ENCODE results near the gene KIF23.

Gene KIF23

DNA sequence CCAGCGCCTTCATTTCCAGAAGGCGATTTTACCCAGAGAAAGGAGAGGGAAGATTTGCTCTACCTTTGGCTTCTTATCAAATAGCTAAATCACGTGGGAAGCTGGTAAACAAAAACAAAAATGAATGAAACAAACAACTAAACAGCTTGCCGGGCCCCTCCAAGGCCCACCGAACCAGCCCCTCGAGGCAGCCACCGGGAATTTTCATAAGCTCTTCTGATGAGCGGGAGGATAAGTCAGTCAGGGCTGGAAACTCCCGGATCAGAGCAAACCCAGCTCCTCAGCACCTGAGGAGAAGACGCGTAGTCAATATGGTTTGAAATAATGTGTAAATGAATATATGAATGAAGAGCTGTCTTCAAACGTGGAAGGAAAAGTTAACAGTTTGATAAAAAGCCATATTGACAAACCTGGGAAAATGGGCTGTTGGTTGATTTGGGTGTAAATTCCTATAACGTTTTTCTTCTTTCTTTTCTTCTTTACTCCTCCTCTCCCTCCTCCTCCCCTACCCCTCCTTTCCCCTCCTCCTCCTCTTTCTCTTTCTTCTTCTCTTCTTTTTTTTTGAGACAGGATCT is 49.1 kb downstream of the KIF23 start:
- DNase-seq (ENCODE audit: low read depth in 1 of 2, low spot score in 1 of 2): no peak

DNA sequence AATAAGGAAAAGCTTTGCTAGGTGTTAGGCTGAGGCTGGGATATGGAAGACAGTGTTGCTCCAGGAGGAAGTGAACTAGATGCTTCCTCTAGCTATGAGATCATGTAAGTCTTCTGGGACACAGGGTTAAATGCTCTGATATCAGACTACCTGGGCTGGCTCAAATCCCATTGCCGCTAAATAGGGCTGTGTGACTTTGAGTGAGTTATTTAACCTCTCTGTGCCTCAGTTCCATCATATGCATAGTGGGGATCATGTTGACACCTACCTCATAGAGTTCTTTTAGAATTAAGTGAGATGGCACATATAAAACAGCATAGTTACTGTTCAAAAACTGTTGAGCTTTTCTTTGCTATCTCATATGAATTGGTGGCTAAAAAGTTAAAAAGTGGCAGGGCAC is 51.1 kb downstream of the KIF23 start:
- DNase-seq (ENCODE audit: low read depth in 1 of 2, low spot score in 1 of 2): no peak

DNA sequence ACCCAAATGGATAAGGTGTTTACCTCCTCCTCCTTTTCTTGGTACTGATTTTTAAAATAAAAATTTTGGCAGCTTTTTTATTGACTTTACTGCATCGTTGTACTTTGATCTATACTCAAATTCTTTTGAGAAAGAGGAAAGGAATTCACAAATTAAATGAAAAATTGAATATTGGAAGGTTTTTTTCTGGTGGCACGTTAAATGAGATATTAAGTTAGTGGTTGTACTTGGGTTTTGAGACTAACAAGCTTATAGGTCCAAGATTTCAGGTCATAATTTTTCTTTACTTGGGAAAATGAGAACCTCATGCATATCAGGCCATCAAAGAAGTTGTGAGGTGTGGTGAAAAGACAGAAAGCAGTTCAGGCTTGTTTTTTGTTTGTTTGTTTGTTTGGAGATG is 52.6 kb downstream of the KIF23 start:
- DNase-seq (ENCODE audit: low read depth in 1 of 2, low spot score in 1 of 2): no peak

GRCh38 chr15:69467636-69468035 is 53.5 kb downstream of the KIF23 start:
- no peak for DNase-seq (ENCODE audit: low read depth in 1 of 2, low spot score in 1 of 2)

- peak; percentile 57 to 66 for DNase-seq (ENCODE audit: low read depth in 1 of 2, low spot score in 1 of 2)
These were observed 54.3 kb downstream of the KIF23 start for GRCh38 chr15:69468241-69469121.

- no peak for DNase-seq (ENCODE audit: low read depth in 1 of 2, low spot score in 1 of 2)
These were observed 55.5 kb downstream of the KIF23 start for GRCh38 chr15:69469467-69470201.

GRCh38 chr15:69472046-69472445 is 57.9 kb downstream of the KIF23 start:
- no peak for DNase-seq (ENCODE audit: low read depth in 1 of 2, low spot score in 1 of 2)

- no peak for DNase-seq (ENCODE audit: low read depth in 1 of 2, low spot score in 1 of 2)
These were observed 58.4 kb downstream of the KIF23 start for GRCh38 chr15:69472562-69472961.

DNA sequence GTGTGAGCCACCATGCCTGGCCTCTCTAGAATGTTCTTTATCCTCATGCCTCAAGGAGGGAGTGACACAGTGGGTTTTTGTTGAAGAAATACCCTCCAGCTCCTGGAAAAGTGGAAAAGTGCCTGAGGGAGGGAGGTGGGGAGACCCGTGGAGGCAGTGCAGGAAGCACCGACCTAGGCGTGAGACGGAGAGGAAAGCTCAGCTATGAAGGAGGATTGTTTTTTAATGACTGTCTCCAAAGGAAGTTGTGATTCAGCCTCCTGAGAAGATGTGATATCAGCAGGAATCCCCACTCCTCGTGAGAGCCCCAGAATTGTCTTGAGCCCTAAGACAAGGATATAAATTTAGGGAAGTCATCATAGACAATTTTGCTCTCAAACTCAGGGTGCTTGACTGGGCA is 60.1 kb downstream of the KIF23 start:
- no peak for DNase-seq (ENCODE audit: low read depth in 1 of 2, low spot score in 1 of 2)

GRCh38 chr15:69474846-69475455 is 60.8 kb downstream of the KIF23 start:
- DNase-seq (ENCODE audit: low read depth in 1 of 2, low spot score in 1 of 2): no peak

GRCh38 chr15:69475769-69476358 is 61.7 kb downstream of the KIF23 start:
- DNase-seq (ENCODE audit: low read depth in 1 of 2, low spot score in 1 of 2): peak; percentile 52 to 68

DNA sequence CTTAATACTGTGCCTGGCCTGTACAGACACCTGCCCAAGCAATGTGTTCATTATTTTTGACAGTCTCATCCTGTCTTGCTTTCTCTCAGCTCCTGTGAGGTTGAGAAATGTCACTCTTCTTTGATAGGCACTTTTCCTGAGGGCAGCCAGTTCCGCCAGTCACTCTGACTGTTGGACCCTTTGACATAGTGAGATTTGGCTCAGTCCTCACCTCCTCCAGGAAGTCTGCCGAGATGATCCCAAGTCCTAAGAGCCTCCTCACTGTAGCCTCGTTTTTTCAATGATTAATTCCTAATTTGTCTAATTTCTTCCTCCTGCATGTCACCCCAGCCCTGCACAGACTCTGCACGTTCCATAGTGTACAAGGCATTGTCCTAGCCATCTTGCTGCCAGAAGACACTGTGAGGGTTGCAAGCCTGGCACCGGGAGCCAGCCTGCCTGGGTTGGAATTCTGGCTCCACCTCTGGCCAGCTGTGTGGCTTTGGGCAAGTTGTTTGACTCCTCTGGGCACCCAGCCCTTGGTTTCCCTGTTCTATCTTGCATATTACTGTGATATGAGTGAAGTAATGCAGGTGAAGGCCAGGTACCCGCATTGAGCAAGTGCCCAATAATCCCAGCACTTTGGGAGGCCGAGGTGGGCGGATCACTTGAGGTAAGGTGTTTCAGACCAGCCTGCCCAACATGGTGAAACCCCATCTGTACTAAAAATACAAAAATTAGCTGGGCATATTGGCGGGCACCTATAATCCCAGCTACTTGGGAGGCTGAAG is 62.7 kb downstream of the KIF23 start:
- DNase-seq (ENCODE audit: low read depth in 1 of 2, low spot score in 1 of 2): no peak

- peak; percentile 28 to 39 for DNase-seq (ENCODE audit: low read depth in 1 of 2, low spot score in 1 of 2)
These were observed 64.2 kb downstream of the KIF23 start for GRCh38 chr15:69478259-69478781.

- DNase-seq (ENCODE audit: low read depth in 1 of 2, low spot score in 1 of 2): no peak
These were observed 64.9 kb downstream of the KIF23 start for GRCh38 chr15:69479081-69479480.

DNA sequence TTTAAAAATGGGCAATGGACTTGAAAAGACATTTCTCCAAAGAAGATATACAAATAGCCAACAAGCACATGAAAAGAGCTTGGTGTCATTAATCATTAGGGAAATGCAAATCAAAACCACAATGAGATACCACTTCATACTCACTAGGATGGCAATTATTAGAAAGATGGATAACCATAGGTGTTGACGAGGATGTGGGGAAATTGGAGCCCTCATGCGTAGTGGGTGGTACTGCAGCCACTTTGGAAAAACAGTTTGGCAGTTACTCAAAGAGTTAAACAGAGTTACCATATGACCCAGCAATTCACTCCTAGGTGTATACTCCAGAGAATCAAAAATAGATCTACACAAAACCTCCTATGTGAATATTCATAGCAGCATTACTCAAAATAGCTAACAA is 65.8 kb downstream of the KIF23 start:
- DNase-seq (ENCODE audit: low read depth in 1 of 2, low spot score in 1 of 2): no peak

DNA sequence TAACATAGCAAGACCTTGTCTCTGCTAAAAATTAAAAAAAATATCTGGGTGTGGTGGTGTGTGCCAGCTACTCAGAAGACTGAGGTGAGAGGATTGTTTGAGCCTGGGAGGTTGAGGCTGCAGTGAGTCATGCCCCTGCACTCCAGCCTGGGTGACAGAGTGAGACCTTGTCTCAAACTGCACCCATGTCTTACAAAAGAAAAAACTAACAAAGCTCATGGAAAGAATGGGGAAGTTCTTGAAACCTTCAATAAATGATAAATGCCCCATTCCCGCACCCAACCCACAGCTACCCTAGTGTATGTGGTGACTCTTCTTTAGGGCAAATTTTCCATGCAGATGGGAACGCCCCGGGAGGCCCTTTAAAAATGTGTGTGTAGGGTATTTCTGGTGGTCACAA is 66.8 kb downstream of the KIF23 start:
- DNase-seq (ENCODE audit: low read depth in 1 of 2, low spot score in 1 of 2): no peak

DNA sequence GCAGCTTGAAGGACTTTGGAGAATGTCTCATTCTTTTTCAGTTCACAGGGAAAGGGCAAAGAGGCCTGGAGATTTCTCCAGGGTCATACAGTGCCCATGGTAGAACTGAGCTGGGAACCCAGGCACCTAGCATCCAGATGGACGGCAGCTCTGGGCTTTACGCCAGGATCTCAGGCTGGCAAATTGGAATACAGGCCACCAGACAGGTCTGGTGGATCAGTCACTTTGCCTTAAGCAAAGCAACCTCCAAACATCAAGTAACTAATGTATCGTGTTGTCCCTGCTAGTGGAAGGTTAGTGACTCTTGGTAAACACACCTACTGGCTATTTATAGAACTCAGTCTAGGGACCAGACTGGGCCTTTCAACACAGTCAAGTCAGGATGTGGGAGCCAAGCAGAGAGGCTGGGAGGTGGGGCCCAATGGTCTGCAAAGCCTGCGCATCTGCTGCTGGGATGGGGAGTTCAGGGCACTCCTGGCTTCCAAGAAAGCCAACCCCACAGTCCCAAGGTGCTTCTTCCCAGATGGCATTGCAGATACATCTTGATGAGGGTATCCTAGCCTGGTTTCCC is 68.6 kb downstream of the KIF23 start:
- no peak for DNase-seq (ENCODE audit: low read depth in 1 of 2, low spot score in 1 of 2)

DNA sequence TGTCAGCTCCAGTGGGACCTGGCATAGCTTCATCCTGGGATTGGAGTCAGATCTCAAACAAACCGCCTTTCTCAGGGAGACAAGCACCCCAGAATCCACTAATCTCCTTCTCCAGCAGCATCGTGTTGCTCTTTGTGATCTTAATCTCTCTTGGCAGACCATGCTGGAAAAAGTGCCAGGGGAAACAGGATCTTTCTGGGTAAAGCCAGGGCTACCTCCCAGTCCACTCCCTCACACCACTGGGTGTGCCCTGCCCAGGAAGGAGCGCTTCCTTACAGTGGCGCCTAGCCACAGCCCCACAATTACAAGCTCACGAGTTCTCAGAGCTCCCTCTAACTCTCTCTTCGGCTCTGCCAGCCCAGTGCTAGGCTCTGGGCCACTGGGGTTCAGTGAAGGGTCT is 70.7 kb downstream of the KIF23 start:
- DNase-seq (ENCODE audit: low read depth in 1 of 2, low spot score in 1 of 2): no peak

DNA sequence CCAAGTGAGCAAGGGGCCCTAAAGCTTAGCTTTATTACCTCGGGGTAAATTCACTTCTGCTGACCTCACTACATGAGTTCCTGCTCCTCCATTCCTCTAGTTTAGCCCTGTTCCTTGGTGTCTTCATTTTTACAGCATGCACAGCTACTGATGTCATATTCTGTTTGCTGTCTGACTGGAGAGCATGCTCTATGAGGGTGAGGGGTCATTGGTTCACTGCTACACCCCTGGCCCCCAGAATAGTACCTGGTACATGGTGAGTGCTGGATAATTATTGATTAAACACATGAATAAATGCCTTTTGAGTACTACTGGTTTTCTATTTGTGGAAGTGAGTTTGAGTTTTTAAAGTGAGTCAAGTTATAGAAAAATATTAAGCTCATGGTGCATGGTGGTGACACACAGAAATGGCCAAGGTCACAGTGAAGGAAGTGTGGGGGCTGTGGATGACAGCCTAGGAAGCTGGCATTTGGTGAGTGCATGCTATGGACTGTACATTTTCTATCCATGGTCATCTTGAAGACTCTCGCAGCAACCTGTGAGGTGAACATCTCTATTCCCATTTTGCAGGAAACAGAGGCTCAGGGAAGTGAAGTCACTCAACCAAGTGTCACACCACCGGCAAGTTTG is 72.4 kb downstream of the KIF23 start:
- no peak for DNase-seq (ENCODE audit: low read depth in 1 of 2, low spot score in 1 of 2)

Data from stimulated activated CD4-positive, alpha-beta T cell treated with anti-CD3 and anti-CD28 coated beads, Interleukin-15, amount 100 ng/mL, for 1 hour (primary cell).